GM19099 (cell line): ENCODE results near the gene RPA4.

Experiments
- POLR2A ChIP-seq: IDR thresholded peaks from 3 replicates; pipeline ENCODE4 v1.6.1; 2011; ENCODE audit warnings: low read depth; ENCODE audit not compliant: insufficient read length; ENCODE audit errors: extremely low read depth

The RPA4 gene

GRCh38 chrX:96929036-96929435 lies 45.3 kb downstream of the RPA4 start:
- no peak for TF ChIP-seq POLR2A
